Mucosa of stomach (tissue), 1 donor: ENCODE data around the gene RBM44.
"Not testable (repeated sequence)": the region's sequence is repeated elsewhere in the genome, so short reads cannot be mapped to it uniquely, and the experiment has no call there.

Source experiments
- H3K27me3 ChIP-seq: one replicate; pipeline ENCODE4 v1.7.0; 2013; ENCODE audit warnings: mild to moderate bottlenecking, low read length; ENCODE audit not compliant: control insufficient read depth, insufficient read depth
- H3K36me3 ChIP-seq: one replicate; pipeline ENCODE4 v1.7.0; 2013; ENCODE audit warnings: low read length; ENCODE audit not compliant: control insufficient read depth, insufficient read depth
- H3K4me1 ChIP-seq: one replicate; pipeline ENCODE4 v1.7.0; 2013; ENCODE audit warnings: mild to moderate bottlenecking, low read length; ENCODE audit not compliant: control insufficient read depth, insufficient read depth
- H3K4me3 ChIP-seq: one replicate; pipeline ENCODE4 v1.7.0; 2013; ENCODE audit warnings: low read length
- H3K9ac ChIP-seq: one replicate; pipeline ENCODE4 v1.7.0; 2013; ENCODE audit warnings: mild to moderate bottlenecking, low read length, moderate library complexity
- H3K9me3 ChIP-seq: one replicate; pipeline ENCODE4 v1.7.0; 2013; ENCODE audit warnings: mild to moderate bottlenecking, low read length, moderate library complexity; ENCODE audit not compliant: control insufficient read depth
- donor health status: Pancreatic carcinoma.

The RBM44 gene, protein sequence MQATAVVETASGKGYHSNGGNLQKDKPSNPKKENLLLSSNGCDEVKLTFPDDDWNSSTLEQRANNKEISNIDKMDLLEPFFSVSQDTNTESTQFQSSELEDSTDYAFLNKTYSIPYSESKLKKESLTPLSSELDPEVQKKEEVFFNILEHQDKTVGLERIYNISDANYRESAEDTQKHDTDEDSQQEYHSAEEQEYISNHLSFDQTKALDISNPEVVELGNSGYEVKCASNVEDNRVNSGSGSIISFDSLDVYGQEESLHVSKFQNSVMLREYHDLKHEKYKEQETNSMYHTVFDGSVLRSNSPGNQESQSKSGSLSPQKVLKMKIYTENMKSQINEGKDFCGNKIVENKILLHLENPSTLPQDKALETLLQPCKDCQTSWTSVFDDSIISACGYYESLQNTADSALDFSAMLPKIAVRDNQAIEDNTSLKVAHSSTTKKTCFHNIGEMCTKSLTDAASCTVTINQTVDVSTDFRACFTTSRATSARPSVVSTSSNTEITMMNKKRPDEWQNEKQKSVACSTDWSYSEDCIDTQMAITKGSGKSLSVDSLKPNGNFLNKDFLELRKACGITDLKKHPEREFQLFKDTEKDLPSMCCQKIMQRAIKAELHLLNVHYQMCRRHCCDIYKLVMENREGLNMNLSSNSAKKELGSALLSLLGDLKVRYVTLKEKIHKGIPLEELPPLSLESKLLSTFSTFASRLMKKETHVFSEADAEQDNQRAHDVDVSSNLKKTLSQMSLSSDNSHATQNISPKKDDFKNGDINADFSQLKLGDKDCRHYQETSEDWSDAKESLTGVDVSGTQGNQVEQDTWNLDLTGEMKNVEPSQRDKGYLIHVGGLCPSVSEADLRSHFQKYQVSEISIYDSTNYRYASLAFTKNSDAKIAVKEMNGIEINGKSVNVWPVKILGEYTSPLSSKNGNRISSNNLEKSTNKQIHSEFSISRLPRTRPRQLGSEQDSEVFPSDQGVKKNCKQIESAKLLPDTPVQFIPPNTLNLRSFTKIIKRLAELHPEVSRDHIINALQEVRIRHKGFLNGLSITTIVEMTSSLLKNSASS

GRCh38 chr2:237798236-237799059 lies at the start of gene RBM44:
Gene RBM44, plus strand, starts transcription at chr2:237798779. Its CDS starts 14,831 bp downstream, at chr2:237813610.
- no peaks in the 10 kb centered on the region for H3K4me1 ChIP-seq
- no peaks in the 10 kb centered on the region for H3K27me3 ChIP-seq
- no peak within 1 kb of the TSS for H3K4me3 ChIP-seq
- H3K36me3 ChIP-seq: no peaks in the 10 kb centered on the region
- no peaks in the 10 kb centered on the region for H3K9me3 ChIP-seq
- H3K9ac ChIP-seq: no peak within 1 kb of the TSS

DNA sequence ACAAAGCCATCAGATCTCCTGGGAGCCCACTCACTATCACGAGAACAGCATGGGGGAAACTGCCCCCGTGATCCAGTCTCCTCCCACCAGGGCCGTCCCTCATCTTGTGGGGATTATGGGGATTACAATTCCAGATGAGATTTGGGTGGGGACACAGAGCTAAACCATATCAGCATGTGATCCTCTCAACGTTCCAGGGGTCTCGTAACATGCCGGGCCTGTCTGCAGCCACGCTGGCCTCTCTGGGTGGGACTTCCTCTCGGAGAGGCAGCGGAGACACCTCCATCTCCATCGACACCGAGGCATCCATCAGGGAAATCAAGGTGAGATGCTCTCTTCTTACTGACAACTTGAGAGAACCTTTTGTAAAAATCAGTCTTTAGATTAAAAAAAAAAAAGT lies 49.6 kb upstream of the RBM44 start:
- H3K9me3 ChIP-seq: no peaks in the 10 kb centered on the region
- H3K9ac ChIP-seq: no peak overlapping the region
- H3K4me3 ChIP-seq: no peak overlapping the region
- H3K27me3 ChIP-seq: no peaks in the 10 kb centered on the region
- peaks cover 8% of the 10 kb centered on the region for H3K4me1 ChIP-seq
- peaks cover 10% of the 10 kb centered on the region for H3K36me3 ChIP-seq

DNA sequence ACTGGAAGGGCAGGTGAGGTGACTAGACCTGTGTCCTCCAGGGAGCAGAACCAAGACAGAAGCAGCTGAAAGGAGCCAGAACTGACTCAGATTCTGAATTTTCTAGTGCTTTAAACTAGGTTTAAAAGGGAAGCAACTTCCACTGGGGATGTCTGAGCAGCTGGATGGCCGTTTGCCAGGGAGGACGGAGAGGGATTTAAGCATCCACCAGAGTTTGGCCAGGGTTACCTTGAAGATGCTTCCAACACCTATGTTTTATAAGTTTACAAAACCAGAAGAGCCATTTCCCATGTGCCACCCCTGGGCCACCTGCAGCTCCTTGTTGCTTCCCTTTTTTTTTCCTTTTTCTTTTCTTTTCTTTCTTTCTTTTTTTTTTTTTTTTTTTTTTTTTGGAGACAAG lies 48.6 kb upstream of the RBM44 start:
- Histone ChIP-seq H3K36me3 (peaks cover 10% of the 10 kb centered on the region), H3K4me1 (peaks cover under 1% of the 10 kb centered on the region), H3K4me3 (no peak overlapping the region), H3K9me3 (no peaks in the 10 kb centered on the region), H3K27me3 (no peaks in the 10 kb centered on the region), H3K9ac (no peak overlapping the region)

DNA sequence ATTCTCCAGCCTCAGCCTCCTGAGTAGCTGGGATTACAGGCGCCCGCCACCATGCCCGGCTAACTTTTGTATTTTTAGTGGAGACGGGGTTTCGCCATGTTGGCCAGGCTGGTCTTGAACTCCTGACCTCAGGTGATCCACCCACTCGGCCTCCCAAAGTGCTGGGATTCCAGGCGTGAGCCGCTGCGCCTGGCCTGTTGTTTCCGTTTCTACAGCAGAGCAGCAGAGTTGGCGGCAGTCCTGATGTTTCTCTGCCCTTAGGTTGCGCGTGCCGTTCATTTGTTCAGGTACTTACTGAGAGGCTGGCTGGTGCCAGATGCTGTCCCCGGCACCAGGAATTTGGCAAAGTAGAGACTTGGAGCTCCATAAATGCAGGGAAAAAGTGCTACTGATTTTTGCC lies 48.1 kb upstream of the RBM44 start:
- H3K27me3 ChIP-seq, H3K4me1 ChIP-seq, H3K4me3 ChIP-seq, H3K9me3 ChIP-seq, H3K36me3 ChIP-seq, H3K9ac ChIP-seq: not testable (repeated sequence)

GRCh38 chr2:237752761-237753165 lies 45.8 kb upstream of the RBM44 start:
- Histone ChIP-seq H3K4me1 (no peaks in the 10 kb centered on the region), H3K4me3 (no peak overlapping the region), H3K9me3 (no peaks in the 10 kb centered on the region), H3K27me3 (no peaks in the 10 kb centered on the region), H3K9ac (no peak overlapping the region), H3K36me3 (peaks cover 10% of the 10 kb centered on the region)

DNA sequence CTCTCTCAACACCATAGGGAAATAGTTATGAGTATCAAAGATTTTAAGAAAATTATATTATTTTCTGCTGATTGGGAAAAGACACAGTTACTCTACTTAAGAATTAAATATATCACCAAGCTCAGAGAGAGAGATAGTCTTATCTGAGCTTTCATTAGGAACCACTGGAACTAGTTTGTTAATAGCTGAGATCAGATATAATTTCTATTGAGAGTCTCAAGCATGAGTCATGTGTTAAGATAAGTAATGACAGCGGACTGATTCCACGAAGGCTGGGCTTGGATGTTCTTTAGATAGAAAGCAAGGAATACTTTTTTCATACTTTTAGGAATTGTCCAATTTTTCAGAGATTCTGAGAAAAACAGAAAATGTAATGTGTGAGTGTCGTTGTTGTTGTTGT lies 44.4 kb upstream of the RBM44 start:
- no peaks in the 10 kb centered on the region for H3K9me3 ChIP-seq
- H3K9ac ChIP-seq: no peak overlapping the region
- H3K4me1 ChIP-seq: no peaks in the 10 kb centered on the region
- no peak overlapping the region for H3K4me3 ChIP-seq
- peaks cover 10% of the 10 kb centered on the region for H3K36me3 ChIP-seq
- H3K27me3 ChIP-seq: no peaks in the 10 kb centered on the region

DNA sequence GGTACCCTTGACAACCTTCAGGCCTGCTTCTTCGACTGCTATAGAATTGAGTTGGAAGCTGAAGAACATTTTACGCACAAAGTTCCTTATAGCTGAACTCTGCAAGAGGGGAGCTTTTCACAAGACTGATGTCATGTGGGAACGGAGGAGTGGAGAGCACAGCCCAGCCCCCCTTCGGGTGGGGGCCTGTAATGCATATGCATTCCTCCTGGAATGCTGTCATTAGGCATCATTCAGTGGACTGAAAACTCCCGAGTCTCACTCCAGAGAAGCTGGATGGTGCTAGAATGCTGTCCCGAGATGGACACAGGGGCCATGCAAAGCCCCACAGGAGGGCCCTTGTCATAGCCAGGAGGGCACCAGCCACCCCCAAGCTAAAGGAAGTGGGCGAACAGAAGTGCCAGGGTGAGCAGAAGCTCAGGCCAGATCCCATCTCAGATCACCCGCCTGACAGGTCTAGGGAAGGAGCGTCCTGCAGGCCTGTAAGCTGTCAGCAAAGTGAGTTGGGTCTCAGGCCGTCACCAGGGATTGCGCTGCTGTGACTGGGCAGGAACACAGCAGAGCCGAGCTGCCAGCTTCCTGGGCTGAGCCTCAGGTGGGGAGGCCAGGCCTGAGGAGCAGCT lies 43.8 kb upstream of the RBM44 start:
- H3K27me3 ChIP-seq: no peaks in the 10 kb centered on the region
- no peaks in the 10 kb centered on the region for H3K9me3 ChIP-seq
- H3K4me1 ChIP-seq: no peaks in the 10 kb centered on the region
- peaks cover 6% of the 10 kb centered on the region for H3K36me3 ChIP-seq
- no peak overlapping the region for H3K9ac ChIP-seq
- no peak overlapping the region for H3K4me3 ChIP-seq

DNA sequence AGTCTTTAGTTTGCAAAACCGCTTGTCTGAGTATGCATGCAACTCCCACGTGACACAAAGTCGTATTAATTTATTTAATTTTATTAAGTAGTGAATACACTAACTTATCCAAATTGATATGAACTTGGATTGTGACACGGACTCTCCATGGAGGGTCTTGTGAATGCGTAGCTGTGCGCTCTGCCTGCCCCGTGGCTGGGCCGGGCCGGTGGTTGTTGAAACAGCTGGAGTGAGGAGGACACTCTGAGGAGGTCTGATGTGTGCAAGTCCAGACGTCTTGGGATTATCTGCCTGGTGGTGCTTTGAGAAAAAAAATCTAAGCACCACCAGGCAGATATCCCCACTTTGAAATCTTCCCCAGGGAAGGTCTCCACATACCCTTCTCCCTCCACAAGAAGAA lies 41.0 kb upstream of the RBM44 start:
- Histone ChIP-seq H3K4me3 (no peak overlapping the region), H3K9ac (no peak overlapping the region), H3K9me3 (no peaks in the 10 kb centered on the region), H3K36me3 (peaks cover 10% of the 10 kb centered on the region), H3K27me3 (no peaks in the 10 kb centered on the region), H3K4me1 (no peaks in the 10 kb centered on the region)

- H3K9me3 ChIP-seq: no peaks in the 10 kb centered on the region
- H3K9ac ChIP-seq: no peak overlapping the region
- H3K4me3 ChIP-seq: no peak overlapping the region
- H3K4me1 ChIP-seq: no peaks in the 10 kb centered on the region
- no peaks in the 10 kb centered on the region for H3K27me3 ChIP-seq
- H3K36me3 ChIP-seq: peaks cover 9% of the 10 kb centered on the region
Observed at GRCh38 chr2:237758185-237758584, 40.4 kb upstream of the RBM44 start.

- Histone ChIP-seq H3K4me3 (no peak overlapping the region), H3K36me3 (peaks cover 9% of the 10 kb centered on the region), H3K4me1 (no peaks in the 10 kb centered on the region), H3K9me3 (no peaks in the 10 kb centered on the region), H3K27me3 (no peaks in the 10 kb centered on the region), H3K9ac (no peak overlapping the region)
Observed at GRCh38 chr2:237759176-237759575, 39.4 kb upstream of the RBM44 start.
